Measurements from ENCODE around the gene CLDN1. TPM values are rescaled to one million over a fixed set of nuclear protein-coding genes. Genes with fewer than 3 reads are reported as not detected.

The CLDN1 gene
- total RNA-seq, 1 experiment from 2014 or later, result 1.0 TPM

GRCh38 chr3:190346541-190346940 lies 24.3 kb upstream of the CLDN1 start:
- no peaks in the 10 kb centered on the region; a peak in 1 of 4 replicates for H3K4me1 Mint-ChIP-seq
- no peak overlapping the region for H2BK5ac ChIP-seq (ENCODE audit: insufficient read length, low read length)
- H3K18ac ChIP-seq (ENCODE audit: insufficient read length, low read depth, low read length), result no peak overlapping the region
- no CpG with 5 or more reads among the region's 2 CpGs for WGBS (ENCODE audit: extremely low coverage, insufficient read length, low lambda C conversion rate)
- no peaks in the 10 kb centered on the region for H4K20me1 ChIP-seq (ENCODE audit: control insufficient read depth, insufficient read depth, insufficient read length)
- no peak overlapping the region for H3K9ac ChIP-seq (ENCODE audit: extremely low read depth, insufficient read length, low read length)
- H3K14ac ChIP-seq (ENCODE audit: insufficient read depth, low read length), result no peak overlapping the region
- no peak overlapping the region for H2BK120ac ChIP-seq (ENCODE audit: low read depth, low read length, poor library complexity, severe bottlenecking)
- no peaks in the 10 kb centered on the region for H3K23me2 ChIP-seq (ENCODE audit: insufficient read length, low read depth, low read length, poor library complexity, severe bottlenecking)
- no peak overlapping the region for H2AK5ac ChIP-seq (ENCODE audit: insufficient read length, low read length)
- H3K4me2 ChIP-seq (ENCODE audit: insufficient read depth, insufficient read length, low read length), result no peak overlapping the region
- H2BK15ac ChIP-seq (ENCODE audit: low read depth, low read length), result no peak overlapping the region
- no peak overlapping the region for H3K27ac Mint-ChIP-seq
- H3K27me3 Mint-ChIP-seq (ENCODE audit: low read depth), result no peaks in the 10 kb centered on the region
- H4K8ac ChIP-seq (replicated peaks; ENCODE audit: insufficient read length, low read depth, low read length), result no peak overlapping the region
- no peaks in the 10 kb centered on the region for H3K36me3 Mint-ChIP-seq (ENCODE audit: insufficient read depth in 1 of 3, low read depth in 3 of 3)
- no peaks in the 10 kb centered on the region for H3K4me1 ChIP-seq (ENCODE audit: insufficient read depth, low read length)
- no peak overlapping the region for H3K56ac ChIP-seq (ENCODE audit: insufficient read length, low read depth, low read length)
- H2BK20ac ChIP-seq (ENCODE audit: low read depth, low read length, poor library complexity, severe bottlenecking), result no peak overlapping the region
- H3K79me1 ChIP-seq (ENCODE audit: insufficient read depth, low read depth, low read length, poor library complexity, severe bottlenecking), result no peaks in the 10 kb centered on the region
- no peak overlapping the region for H2AFZ ChIP-seq (ENCODE audit: low read length)
- no peak for DNase-seq
- TF ChIP-seq CTCF (conservative IDR thresholded peaks at IDR 0.05), result no peak
- H3K4ac ChIP-seq (ENCODE audit: low read depth, low read length), result no peak overlapping the region
- H4K5ac ChIP-seq (ENCODE audit: insufficient read length, low read depth, low read length), result no peak overlapping the region
- H3K27ac ChIP-seq (ENCODE audit: insufficient read length, low read depth, low read length), result no peak overlapping the region
- H3K9me3 Mint-ChIP-seq, result peaks cover 0 to 6% of the 10 kb centered on the region in 2 experiments; a peak in 2 of 5 replicates
- no peak overlapping the region for H3K4me3 Mint-ChIP-seq
- no peaks in the 10 kb centered on the region for H3K9me3 ChIP-seq (ENCODE audit: control insufficient read depth, low read depth, low read length)
- no peak overlapping the region for H3T11ph ChIP-seq (ENCODE audit: low read length)
- no peak overlapping the region for H2BK12ac ChIP-seq (ENCODE audit: insufficient read length, low read depth, low read length)
- H3K79me2 ChIP-seq (ENCODE audit: insufficient read depth, low read length), result no peaks in the 10 kb centered on the region
- no peaks in the 10 kb centered on the region for H3K27me3 ChIP-seq (ENCODE audit: insufficient read depth, low read length)
- no peak overlapping the region for H4K91ac ChIP-seq (ENCODE audit: insufficient read length, low read depth, low read length)
- H3K23ac ChIP-seq (ENCODE audit: insufficient read length, low read depth, low read length), result no peak overlapping the region

Data from H9 (cell line).